Measurements from ENCODE around the gene DYNC1I2.

DYNC1I2 gene

DNA sequence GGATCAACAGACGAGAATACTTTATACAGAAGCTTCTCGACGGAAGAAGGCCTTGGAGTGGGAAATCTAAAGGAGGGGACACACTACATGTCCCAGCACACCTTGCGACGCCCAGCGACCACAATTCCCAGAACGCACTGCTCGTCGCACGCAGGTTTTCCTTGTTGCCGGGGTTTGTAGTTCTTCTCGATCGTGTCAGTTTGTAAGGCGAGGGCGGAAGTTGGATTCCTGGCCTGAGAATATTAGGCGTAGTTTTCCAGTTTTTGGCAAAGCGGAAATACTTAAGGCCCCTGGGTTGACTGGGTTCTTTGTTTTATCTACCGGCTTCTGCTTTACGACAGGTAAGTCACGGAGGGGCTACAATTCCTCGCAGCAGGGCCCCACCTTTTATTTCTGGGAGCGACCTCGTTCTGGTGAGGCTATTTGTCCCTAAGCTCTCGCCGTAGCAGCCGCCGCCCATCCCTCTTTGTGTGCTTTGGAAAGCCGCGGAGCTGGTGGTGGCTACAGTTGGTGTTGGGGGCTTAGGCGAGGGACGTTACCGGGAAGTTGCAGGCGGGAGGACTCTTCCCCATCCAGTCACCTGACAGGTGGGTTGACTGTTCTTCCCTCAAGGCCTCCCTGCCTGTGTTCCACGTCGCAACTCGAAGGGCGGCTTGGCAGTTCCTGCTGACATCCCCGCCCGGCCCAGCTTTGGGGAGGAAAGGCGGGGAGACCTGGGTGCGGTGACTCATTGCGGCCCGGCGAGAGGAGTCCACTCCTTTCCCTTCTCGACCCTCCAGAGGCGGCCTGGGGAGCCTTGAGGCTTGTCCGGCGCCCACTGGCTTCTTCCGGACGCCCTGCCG is at the start of gene DYNC1I2:
DYNC1I2 (plus strand) TSS at position 183 of the 842 bp plus-strand sequence. CDS start 2,687 bp downstream, outside the sequence.
- Mint-ChIP-seq H3K9me3 (no peaks in the 10 kb centered on the region), H3K27me3 (no peaks in the 10 kb centered on the region), H3K27ac (peak within 1 kb of the TSS; percentile 81), H3K4me1 (peaks cover 14% of the 10 kb centered on the region), H3K4me3 (peak within 1 kb of the TSS; percentile 84), H3K36me3 (peaks cover 6% of the 10 kb centered on the region)
- peak; percentile 94 for ATAC-seq

DNA sequence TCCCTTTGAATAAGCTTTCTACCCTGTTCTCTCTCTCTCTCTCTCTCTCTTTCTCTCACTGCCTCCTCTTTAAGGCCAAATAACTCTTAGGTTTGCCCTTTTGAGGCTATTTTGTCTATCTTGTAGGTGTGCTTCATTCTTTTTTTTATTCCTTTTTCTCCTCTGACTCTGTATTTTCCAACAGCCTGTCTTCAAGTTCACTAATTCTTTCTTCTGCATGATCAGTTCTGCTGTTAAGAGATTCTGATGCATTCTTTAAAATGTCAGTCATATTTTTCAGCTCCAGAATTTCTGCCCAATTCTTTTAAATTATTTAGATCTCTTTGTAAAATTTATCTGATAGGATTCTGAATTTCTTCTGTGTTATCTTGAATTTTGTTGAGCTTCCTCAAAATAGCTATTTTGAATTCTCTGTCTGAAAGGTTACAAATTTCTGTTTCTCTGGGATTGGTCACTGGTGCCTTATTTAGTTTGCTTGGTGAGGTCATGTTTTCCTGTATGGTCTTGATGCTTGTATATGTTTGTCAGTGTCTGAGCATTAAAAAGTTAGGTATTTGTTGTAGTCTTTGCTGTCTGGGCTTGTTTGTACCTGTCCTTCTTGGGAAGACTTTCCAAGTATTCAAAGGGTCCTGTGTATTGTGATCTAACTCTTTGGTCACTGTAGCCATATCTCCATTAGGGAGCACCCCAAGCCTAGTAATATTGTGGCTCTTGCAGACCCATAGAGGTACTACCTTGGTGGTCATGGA is 35.4 kb upstream of the DYNC1I2 start:
- peaks cover 17% of the 10 kb centered on the region for H3K4me1 Mint-ChIP-seq
- peaks cover 5% of the 10 kb centered on the region for H3K9me3 Mint-ChIP-seq
- no peak for ATAC-seq
- no peak overlapping the region for H3K4me3 Mint-ChIP-seq
- peaks cover 24% of the 10 kb centered on the region for H3K36me3 Mint-ChIP-seq
- no peak overlapping the region for H3K27ac Mint-ChIP-seq
- H3K27me3 Mint-ChIP-seq, result peaks cover 52% of the 10 kb centered on the region

DNA sequence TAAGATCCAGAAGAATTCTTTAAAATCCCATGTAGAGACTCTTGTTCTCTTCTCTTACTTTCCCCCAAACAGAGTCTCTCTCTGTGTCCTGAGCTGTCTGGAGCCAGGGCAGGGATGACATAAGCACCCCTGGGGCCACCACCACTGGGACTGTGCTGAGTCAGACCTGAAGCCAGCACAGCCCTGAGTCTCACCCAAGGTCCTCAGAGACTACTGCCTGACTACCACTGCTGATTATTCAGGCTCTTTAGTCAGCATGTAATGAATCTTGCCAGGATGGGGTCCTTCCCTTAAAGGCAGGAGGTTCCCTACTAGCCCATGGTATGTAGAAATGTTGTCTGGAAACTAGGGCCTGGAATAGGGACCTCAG is 34.9 kb upstream of the DYNC1I2 start:
- H3K27me3 Mint-ChIP-seq, result peaks cover 51% of the 10 kb centered on the region
- peak; percentile 83 for ATAC-seq
- H3K9me3 Mint-ChIP-seq, result peaks cover 7% of the 10 kb centered on the region
- no peak overlapping the region for H3K27ac Mint-ChIP-seq
- H3K4me3 Mint-ChIP-seq, result no peak overlapping the region
- H3K4me1 Mint-ChIP-seq, result peaks cover 22% of the 10 kb centered on the region
- H3K36me3 Mint-ChIP-seq, result peaks cover 24% of the 10 kb centered on the region

GRCh38 chr2:171655586-171655985 is 31.7 kb upstream of the DYNC1I2 start:
- Mint-ChIP-seq H3K36me3 (peaks cover 15% of the 10 kb centered on the region), H3K4me3 (peak overlapping the region; percentile 7), H3K4me1 (peaks cover 22% of the 10 kb centered on the region), H3K27me3 (peaks cover 19% of the 10 kb centered on the region), H3K27ac (peak overlapping the region; percentile 80), H3K9me3 (peaks cover 8% of the 10 kb centered on the region)
- ATAC-seq, result peak; percentile 70

- no peak for ATAC-seq
Observed at GRCh38 chr2:171667041-171667440, 20.2 kb upstream of the DYNC1I2 start.

DNA sequence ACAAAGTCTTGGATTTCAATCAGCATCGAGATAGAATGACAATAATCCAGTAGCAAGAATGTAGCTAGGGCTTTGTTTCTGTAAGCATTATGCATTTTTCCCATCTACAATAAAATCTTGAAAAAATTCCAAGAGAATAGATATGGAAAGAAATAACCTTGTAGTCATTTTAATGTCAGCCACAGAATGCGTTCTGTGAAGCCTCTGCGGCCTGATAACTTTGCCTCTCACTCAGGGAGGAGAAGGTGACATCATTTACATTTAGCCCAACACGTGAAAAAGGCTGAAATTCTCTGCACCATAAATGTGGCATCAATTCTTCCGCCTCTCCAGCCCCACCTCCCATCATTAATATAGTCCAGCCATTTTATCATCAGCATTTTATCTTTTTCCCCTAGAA is 19.1 kb upstream of the DYNC1I2 start:
- Mint-ChIP-seq H3K9me3 (no peaks in the 10 kb centered on the region), H3K27me3 (no peaks in the 10 kb centered on the region), H3K36me3 (no peaks in the 10 kb centered on the region), H3K27ac (no peak overlapping the region), H3K4me3 (no peak overlapping the region), H3K4me1 (no peaks in the 10 kb centered on the region)
- no peak for ATAC-seq

More at GRCh38 chr2:171667041-171667440, 20.2 kb upstream of the DYNC1I2 start:
- Mint-ChIP-seq H3K27ac (no peak overlapping the region), H3K9me3 (no peaks in the 10 kb centered on the region), H3K4me1 (no peaks in the 10 kb centered on the region), H3K27me3 (no peaks in the 10 kb centered on the region), H3K4me3 (no peak overlapping the region), H3K36me3 (no peaks in the 10 kb centered on the region)

DNA sequence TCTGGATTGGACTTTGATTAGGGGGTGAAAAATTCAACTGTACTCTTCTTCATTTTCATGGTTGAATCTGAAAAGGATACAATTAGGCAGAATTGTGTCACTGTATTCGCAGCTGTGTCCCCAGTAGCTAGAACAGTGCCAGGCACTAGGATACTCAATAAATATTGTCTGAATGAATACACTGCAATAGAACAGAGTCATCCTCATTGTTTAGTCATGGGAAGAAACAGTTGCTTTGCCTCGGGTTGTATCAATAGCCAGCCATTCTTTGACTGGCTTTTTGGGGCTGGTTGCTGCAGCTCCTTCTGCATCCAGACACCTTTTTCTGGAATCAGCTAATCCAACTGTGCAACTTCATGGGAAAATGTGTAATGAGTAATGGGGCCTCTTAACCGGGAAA is 18.1 kb upstream of the DYNC1I2 start:
- no peak overlapping the region for H3K27ac Mint-ChIP-seq
- H3K36me3 Mint-ChIP-seq, result no peaks in the 10 kb centered on the region
- no peaks in the 10 kb centered on the region for H3K4me1 Mint-ChIP-seq
- H3K27me3 Mint-ChIP-seq, result no peaks in the 10 kb centered on the region
- no peaks in the 10 kb centered on the region for H3K9me3 Mint-ChIP-seq
- no peak for ATAC-seq
- H3K4me3 Mint-ChIP-seq, result no peak overlapping the region

DNA sequence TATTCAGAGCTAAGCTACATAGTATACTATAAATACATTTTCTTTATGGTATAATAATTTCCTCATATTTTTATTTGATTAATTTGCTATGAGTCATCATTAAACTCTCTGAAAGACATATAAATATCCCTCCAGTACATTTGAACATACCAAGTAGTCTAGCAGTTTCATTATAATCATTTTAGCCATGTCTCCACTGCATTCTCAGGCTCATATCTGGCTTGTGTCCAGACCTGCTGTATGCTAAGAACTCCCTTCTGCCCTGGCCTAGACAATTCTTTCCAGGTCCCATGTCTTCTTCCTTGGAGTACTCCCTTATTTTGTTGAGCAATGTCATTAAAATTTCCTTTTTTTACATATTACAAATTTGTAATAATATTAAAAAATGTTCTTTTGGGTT is 16.6 kb upstream of the DYNC1I2 start:
- Mint-ChIP-seq H3K4me3 (no peak overlapping the region), H3K4me1 (no peaks in the 10 kb centered on the region), H3K27ac (no peak overlapping the region), H3K36me3 (no peaks in the 10 kb centered on the region), H3K27me3 (no peaks in the 10 kb centered on the region), H3K9me3 (no peaks in the 10 kb centered on the region)
- ATAC-seq, result no peak

DNA sequence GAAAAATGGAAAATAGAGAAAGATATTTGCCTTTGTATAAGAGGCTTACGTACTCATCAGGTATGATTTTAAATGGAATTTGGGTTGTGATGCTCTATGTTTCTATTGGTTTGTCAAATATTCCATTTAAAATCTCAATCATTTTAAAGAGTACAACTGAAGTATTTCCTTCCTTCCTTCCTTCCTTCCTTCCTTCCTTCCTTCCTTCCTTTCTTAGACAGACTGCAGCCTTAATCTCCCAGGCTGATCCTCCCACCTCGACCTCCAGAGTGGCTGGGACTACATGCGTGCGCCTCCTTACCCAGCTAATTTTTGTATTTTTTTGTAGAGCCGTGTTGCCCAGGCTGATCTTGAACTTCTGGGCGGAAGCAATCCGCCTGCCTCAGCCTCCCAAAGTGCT is 15.4 kb upstream of the DYNC1I2 start:
- H3K4me3 Mint-ChIP-seq, result no peak overlapping the region
- no peak overlapping the region for H3K27ac Mint-ChIP-seq
- H3K9me3 Mint-ChIP-seq, result no peaks in the 10 kb centered on the region
- H3K36me3 Mint-ChIP-seq, result no peaks in the 10 kb centered on the region
- no peaks in the 10 kb centered on the region for H3K27me3 Mint-ChIP-seq
- no peaks in the 10 kb centered on the region for H3K4me1 Mint-ChIP-seq
- no peak for ATAC-seq

DNA sequence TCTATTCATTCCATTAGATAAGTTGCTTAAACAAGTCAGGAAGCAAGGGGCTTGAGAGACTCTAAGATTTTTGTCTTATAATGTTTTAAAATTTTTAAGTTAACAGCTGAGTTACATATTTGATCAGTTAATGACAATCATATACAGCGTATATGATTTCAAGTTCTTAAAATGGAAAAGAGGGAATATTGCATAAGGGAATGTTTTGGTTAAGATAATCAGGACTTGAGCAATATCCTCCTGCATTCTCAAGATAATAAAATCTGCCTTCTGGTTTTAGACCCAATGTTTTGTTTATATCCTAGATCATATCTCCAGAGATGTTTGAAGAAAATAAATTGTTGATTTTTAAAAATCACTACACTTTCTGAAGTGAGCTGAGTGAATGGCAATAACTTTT is 13.4 kb upstream of the DYNC1I2 start:
- no peak for ATAC-seq
- Mint-ChIP-seq H3K36me3 (no peaks in the 10 kb centered on the region), H3K9me3 (no peaks in the 10 kb centered on the region), H3K27me3 (peaks cover 9% of the 10 kb centered on the region), H3K4me3 (no peak overlapping the region), H3K27ac (no peak overlapping the region), H3K4me1 (no peaks in the 10 kb centered on the region)

DNA sequence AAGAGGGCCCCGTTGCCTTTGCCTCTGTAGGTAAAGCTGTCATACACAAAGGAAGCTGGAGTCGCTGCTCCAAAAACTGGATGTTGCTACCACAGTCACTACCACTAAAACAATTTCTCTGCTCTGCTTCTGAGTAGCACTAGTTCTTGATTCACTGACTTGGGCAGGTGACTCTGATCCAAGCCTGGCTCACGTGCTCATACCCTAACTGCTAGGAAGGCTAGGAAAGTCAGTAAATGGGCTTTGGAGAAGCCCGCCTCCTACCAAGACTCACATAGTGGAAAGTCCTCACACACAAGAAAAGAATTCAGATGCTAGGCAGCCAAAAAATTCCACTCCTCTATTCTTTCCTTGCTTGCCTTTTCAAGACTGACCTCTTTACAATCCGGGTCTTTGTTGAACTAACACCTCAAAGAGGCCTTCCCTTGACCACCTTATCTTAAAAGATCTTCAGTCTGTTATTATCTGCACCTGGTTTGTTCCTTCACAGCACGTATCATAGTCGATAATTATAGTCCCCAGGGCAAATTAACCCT is 11.4 kb upstream of the DYNC1I2 start:
- no peaks in the 10 kb centered on the region for H3K9me3 Mint-ChIP-seq
- H3K27ac Mint-ChIP-seq, result no peak overlapping the region
- ATAC-seq, result no peak
- H3K4me3 Mint-ChIP-seq, result no peak overlapping the region
- no peaks in the 10 kb centered on the region for H3K36me3 Mint-ChIP-seq
- H3K27me3 Mint-ChIP-seq, result peaks cover 9% of the 10 kb centered on the region
- no peaks in the 10 kb centered on the region for H3K4me1 Mint-ChIP-seq

GRCh38 chr2:171678619-171679018 is 8.7 kb upstream of the DYNC1I2 start:
- Mint-ChIP-seq H3K27me3 (peaks cover 9% of the 10 kb centered on the region), H3K4me1 (no peaks in the 10 kb centered on the region), H3K4me3 (no peak overlapping the region), H3K9me3 (no peaks in the 10 kb centered on the region), H3K27ac (no peak overlapping the region), H3K36me3 (no peaks in the 10 kb centered on the region)
- no peak for ATAC-seq

GRCh38 chr2:171688129-171688465 is 828 bp downstream of the DYNC1I2 start:
- Mint-ChIP-seq H3K9me3 (no peaks in the 10 kb centered on the region), H3K27ac (peak overlapping the region; percentile 81), H3K4me3 (peak overlapping the region; percentile 84), H3K4me1 (peaks cover 14% of the 10 kb centered on the region), H3K36me3 (peaks cover 6% of the 10 kb centered on the region), H3K27me3 (no peaks in the 10 kb centered on the region)
- no peak for ATAC-seq

GRCh38 chr2:171692331-171692730 is 5.1 kb downstream of the DYNC1I2 start:
- Mint-ChIP-seq H3K27ac (no peak overlapping the region), H3K36me3 (peaks cover 31% of the 10 kb centered on the region), H3K9me3 (no peaks in the 10 kb centered on the region)

DNA sequence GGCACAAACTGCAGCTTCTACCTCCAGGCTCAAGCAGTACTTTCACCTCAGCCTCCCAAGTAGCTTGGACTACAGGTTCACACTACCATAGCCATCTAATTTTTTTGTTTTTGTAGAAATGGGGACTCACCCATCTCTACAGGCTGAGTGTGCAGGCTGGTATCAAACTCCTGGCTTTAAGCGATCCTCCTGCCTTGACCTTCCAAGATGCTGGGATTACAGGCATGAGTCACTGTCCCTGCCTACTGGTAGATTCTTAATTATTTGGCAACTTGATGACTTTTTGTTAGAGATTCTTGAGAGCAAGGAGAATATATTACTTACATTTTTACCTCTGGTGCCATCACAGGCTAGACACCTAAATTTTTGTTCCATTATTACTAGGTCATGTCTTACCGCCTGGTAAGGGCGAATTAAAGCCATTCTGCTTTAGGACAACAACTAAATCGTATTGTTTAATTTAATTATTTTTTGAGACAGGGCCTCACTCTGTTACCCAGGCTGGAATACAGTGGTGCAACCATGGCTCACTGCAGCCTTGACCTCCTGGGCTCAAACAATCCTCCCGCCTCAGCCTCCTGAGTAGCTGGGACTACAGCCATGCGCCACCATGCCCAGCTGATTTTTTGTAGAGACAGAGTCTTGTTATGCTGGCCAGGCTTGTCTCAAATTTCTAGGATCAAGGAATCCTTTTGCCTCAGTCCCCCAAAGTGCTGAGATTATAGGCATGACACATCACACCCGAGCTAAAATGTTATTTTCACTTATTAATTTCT is 15.7 kb downstream of the DYNC1I2 start:
- no peak for ATAC-seq
- Mint-ChIP-seq H3K36me3 (peaks cover 11% of the 10 kb centered on the region), H3K9me3 (no peaks in the 10 kb centered on the region), H3K4me1 (peaks cover 16% of the 10 kb centered on the region), H3K4me3 (no peak overlapping the region), H3K27ac (peak overlapping the region; percentile 28), H3K27me3 (no peaks in the 10 kb centered on the region)

More at GRCh38 chr2:171692331-171692730, 5.1 kb downstream of the DYNC1I2 start:
- peaks cover 14% of the 10 kb centered on the region for H3K4me1 Mint-ChIP-seq
- H3K27me3 Mint-ChIP-seq, result no peaks in the 10 kb centered on the region
- no peak for ATAC-seq
- H3K4me3 Mint-ChIP-seq, result no peak overlapping the region

Data from stimulated activated memory B cell treated with anti-CD40 and anti-IgM and Interleukin-4, amounts not matched to agents 10 μg/mL and 1 μg/mL and 100 μg/mL, for 72 hours (primary cell).